Osteocyte (in vitro differentiated cells): ENCODE data around the gene BTNL3. TPM values are rescaled to one million over a fixed set of nuclear protein-coding genes. Genes with fewer than 3 reads are reported as not detected.

ENCODE experiments used
- DNase-seq: peaks from one replicate; pipeline ENCODE4 v3.0.0; 2021; ENCODE audit warnings: mixed read lengths; ENCODE audit not compliant: unreplicated experiment; ENCODE audit errors: extremely low spot score
- H3K27ac Mint-ChIP-seq: one replicate; pipeline ENCODE4 v1.8.0; 2021; ENCODE audit warnings: mild to moderate bottlenecking, mixed read lengths; ENCODE audit not compliant: unreplicated experiment
- H3K27me3 Mint-ChIP-seq: one replicate; pipeline ENCODE4 v1.8.0; 2021; ENCODE audit warnings: mixed read lengths; ENCODE audit not compliant: unreplicated experiment
- H3K36me3 Mint-ChIP-seq: one replicate; pipeline ENCODE4 v1.8.0; 2021; ENCODE audit warnings: mixed read lengths; ENCODE audit not compliant: unreplicated experiment
- H3K4me1 Mint-ChIP-seq: one replicate; pipeline ENCODE4 v1.8.0; 2021; ENCODE audit warnings: mixed read lengths; ENCODE audit not compliant: unreplicated experiment
- H3K4me3 Mint-ChIP-seq: one replicate; pipeline ENCODE4 v1.8.0; 2021; ENCODE audit warnings: mild to moderate bottlenecking, moderate library complexity, mixed read lengths; ENCODE audit not compliant: unreplicated experiment
- H3K9me3 Mint-ChIP-seq: one replicate; pipeline ENCODE4 v1.8.0; 2021; ENCODE audit warnings: mixed read lengths; ENCODE audit not compliant: unreplicated experiment
- total RNA-seq: library from RNA; stranded (reverse); gene quantifications from 2 replicates; pipeline ENCODE4 v1.2.1, GENCODE V29; 2021
- TF ChIP-seq, protein P1 (sequence below): fragments of 200-600 bp; sonication (generic); IDR thresholded peaks from 2 replicates; pipeline ENCODE4 v1.5.0; 2021; ENCODE audit warnings: antibody characterized with exemption, mild to moderate bottlenecking, moderate library complexity

BTNL3 gene
- total RNA-seq, 1 donor from 2014 or later = not detected

DNA sequence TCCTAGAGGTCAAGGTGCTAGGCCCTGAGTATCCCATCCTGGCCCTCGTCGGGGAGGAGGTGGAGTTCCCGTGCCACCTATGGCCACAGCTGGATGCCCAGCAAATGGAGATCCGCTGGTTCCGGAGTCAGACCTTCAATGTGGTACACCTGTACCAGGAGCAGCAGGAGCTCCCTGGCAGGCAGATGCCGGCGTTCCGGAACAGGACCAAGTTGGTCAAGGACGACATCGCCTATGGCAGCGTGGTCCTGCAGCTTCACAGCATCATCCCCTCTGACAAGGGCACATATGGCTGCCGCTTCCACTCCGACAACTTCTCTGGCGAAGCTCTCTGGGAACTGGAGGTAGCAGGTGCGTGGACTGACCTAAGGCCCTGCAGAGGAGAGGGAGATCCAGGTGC is 59.3 kb downstream of the BTNL3 start:
- TF ChIP-seq, protein P1, sequence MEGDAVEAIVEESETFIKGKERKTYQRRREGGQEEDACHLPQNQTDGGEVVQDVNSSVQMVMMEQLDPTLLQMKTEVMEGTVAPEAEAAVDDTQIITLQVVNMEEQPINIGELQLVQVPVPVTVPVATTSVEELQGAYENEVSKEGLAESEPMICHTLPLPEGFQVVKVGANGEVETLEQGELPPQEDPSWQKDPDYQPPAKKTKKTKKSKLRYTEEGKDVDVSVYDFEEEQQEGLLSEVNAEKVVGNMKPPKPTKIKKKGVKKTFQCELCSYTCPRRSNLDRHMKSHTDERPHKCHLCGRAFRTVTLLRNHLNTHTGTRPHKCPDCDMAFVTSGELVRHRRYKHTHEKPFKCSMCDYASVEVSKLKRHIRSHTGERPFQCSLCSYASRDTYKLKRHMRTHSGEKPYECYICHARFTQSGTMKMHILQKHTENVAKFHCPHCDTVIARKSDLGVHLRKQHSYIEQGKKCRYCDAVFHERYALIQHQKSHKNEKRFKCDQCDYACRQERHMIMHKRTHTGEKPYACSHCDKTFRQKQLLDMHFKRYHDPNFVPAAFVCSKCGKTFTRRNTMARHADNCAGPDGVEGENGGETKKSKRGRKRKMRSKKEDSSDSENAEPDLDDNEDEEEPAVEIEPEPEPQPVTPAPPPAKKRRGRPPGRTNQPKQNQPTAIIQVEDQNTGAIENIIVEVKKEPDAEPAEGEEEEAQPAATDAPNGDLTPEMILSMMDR = no peak
- Mint-ChIP-seq H3K4me3 (no peak overlapping the region), H3K9me3 (no peaks in the 10 kb centered on the region)

DNA sequence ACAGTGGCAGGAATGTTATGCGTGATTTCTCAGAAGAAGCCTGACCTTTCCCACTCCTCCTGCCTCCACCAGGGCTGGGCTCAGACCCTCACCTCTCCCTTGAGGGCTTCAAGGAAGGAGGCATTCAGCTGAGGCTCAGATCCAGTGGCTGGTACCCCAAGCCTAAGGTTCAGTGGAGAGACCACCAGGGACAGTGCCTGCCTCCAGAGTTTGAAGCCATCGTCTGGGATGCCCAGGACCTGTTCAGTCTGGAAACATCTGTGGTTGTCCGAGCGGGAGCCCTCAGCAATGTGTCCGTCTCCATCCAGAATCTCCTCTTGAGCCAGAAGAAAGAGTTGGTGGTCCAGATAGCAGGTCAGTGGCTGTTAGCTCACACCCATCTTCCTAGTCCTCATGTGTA is 61.4 kb downstream of the BTNL3 start:
- no peak overlapping the region for H3K4me3 Mint-ChIP-seq
- H3K4me1 Mint-ChIP-seq = peaks cover 18% of the 10 kb centered on the region
- H3K9me3 Mint-ChIP-seq = no peaks in the 10 kb centered on the region
- H3K27ac Mint-ChIP-seq = no peak overlapping the region
- TF ChIP-seq, protein P1 = no peak
- peak; percentile 69 for DNase-seq
- H3K36me3 Mint-ChIP-seq = no peaks in the 10 kb centered on the region
- peaks cover 56% of the 10 kb centered on the region for H3K27me3 Mint-ChIP-seq

More for the DNA sequence above, 59.3 kb downstream of the BTNL3 start:
- Mint-ChIP-seq H3K27me3 (peaks cover 38% of the 10 kb centered on the region), H3K36me3 (no peaks in the 10 kb centered on the region), H3K27ac (no peak overlapping the region), H3K4me1 (peaks cover 9% of the 10 kb centered on the region)
- peak; percentile 80 for DNase-seq

DNA sequence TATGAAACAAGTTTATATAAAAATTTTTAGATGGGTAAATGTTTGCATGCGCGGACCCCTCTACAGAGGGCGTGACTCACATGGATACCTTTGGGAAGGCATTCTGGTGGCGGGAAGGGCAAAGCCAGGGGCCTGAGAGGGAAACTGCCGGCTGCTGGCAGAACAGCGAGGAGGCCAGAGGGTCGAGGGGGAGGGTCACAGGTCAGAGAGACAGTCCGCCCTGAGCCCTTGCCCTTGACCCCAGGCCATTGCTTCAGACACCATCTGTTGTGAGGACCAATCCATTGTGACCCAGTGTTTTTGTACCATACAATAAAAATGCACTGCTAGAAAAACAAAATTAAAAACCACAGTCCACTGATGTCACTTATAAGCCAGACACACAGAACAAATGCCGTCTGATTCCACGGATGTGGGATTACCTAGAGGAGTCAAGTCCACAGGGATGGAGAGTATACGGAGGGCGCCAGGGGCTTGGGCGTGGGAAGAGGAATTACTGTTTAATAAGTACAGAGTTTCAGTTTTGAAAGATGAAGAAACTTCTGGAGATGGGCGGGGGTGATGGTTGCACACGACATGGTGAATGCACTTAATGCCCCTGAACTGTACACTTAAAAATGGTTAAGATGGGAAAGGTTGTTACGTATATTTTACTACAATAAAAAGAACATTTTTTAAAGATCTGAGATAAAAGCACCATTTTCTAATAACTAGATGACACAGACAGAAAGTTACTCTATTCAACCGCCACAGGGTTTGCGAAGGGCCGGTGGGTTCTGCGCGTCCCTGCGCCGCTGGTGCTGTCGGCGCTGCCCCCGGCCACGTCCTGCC is 63.4 kb downstream of the BTNL3 start:
- Mint-ChIP-seq H3K4me1 (peaks cover 18% of the 10 kb centered on the region), H3K27me3 (peaks cover 77% of the 10 kb centered on the region), H3K36me3 (no peaks in the 10 kb centered on the region), H3K27ac (no peak overlapping the region), H3K9me3 (no peaks in the 10 kb centered on the region), H3K4me3 (peak overlapping the region; percentile 64)
- peak; percentile 51 for DNase-seq
- TF ChIP-seq, protein P1 = no peak

DNA sequence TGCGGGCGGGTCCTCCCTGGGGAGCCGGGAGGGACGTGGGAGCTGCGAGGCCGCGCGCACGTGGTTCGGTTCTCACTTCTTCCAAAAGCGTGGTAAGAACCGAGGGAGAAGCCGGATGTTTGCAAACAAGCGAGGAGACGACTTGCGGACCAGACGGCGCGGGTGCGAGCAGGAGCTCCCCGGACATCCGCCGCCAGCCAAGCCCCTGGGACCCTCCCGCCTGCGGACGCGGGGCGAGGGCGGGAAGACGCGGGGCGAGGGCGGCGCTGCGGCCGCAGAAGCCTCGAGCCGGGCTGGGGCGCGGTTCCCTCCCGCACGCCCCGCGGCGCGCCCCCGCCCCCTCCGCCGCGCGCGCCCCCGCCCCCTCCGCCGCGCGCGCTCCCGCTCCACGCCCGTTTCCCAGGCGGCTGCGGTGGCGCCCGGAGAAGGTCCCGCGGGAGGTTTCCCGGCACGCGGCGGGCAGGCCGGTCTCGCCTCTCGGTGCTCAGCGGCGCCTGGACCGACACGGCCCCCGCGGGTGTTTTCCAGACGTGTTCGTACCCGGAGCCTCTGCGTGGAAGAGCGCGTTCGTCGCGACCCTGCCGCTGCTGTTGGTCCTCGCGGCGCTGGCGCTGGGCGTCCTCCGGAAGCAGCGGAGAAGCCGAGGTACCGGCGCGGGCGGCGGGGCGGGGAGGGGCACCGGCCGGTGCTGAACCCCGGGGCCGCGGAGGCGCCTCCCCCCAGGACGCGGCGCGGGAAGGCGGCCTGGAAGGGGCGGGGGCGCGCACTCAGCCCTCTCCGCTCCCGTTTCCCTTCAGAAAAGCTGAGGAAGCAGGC is 64.2 kb downstream of the BTNL3 start:
- Mint-ChIP-seq H3K27ac (no peak overlapping the region), H3K4me3 (peak overlapping the region; percentile 71), H3K36me3 (no peaks in the 10 kb centered on the region), H3K27me3 (peaks cover 79% of the 10 kb centered on the region), H3K4me1 (peaks cover 18% of the 10 kb centered on the region), H3K9me3 (no peaks in the 10 kb centered on the region)
- DNase-seq = peak; percentile 84
- TF ChIP-seq, protein P1 = no peak
